K562 (cell line): Measurements from ENCODE around the gene PPTC7. TPM values are rescaled to one million over a fixed set of nuclear protein-coding genes. Genes with fewer than 3 reads are reported as not detected.
A peak's percentile ranks its signal among the peaks of the same experiment; 100 is the strongest.

Experiments
- ATF3 ChIP-seq, 2 experiments: fragments of 450-650 bp in 1 of 2; sonication (generic) in 1 of 2; formaldehyde crosslinking in 1 of 2; IDR thresholded peaks in 1 of 2; conservative IDR thresholded peaks in 1 of 2; 2 replicates each; pipeline versions ENCODE4 v1.6.1 to v1.8.1; 2016 to 2023; ENCODE audit warnings: mild to moderate bottlenecking in 2 of 2, moderate library complexity in 2 of 2, inconsistent platforms in 1 of 2, missing genetic modification reagents in 1 of 2
- CHD2 ChIP-seq: IDR thresholded peaks from 2 replicates; pipeline ENCODE4 v1.6.1; 2011; ENCODE audit warnings: low read depth, low read length
- CSDE1 ChIP-seq, 2 experiments: fragments of 450-650 bp; IDR thresholded peaks; 2 replicates each; pipeline ENCODE4 v1.6.1; 2016; ENCODE audit warnings: mild to moderate bottlenecking in 1 of 2
- ID3 ChIP-seq, 2 experiments: fragments of 250-450 bp in 1 of 2; fragments of 450-650 bp in 1 of 2; sonication (Bioruptor Pico) in 1 of 2; IDR thresholded peaks; 2 replicates each; pipeline versions ENCODE4 v1.6.1 to v1.8.0; 2016 to 2021; ENCODE audit warnings: mild to moderate bottlenecking in 2 of 2, moderate library complexity in 2 of 2, missing compliant biosample characterization in 1 of 2, missing genetic modification characterization in 1 of 2
- IRF1 ChIP-seq: sonication (generic); formaldehyde crosslinking; IDR thresholded peaks from 2 replicates; pipeline ENCODE4 v1.8.0; 2022; ENCODE audit warnings: missing genetic modification reagents, mild to moderate bottlenecking, borderline replicate concordance
- NCOR1 ChIP-seq: fragments of 450-650 bp; IDR thresholded peaks from 2 replicates; pipeline ENCODE4 v1.6.1; 2016; ENCODE audit warnings: mild to moderate bottlenecking, moderate library complexity
- NFE2L1 ChIP-seq: fragments of 450-650 bp; IDR thresholded peaks from 2 replicates; pipeline ENCODE4 v1.6.1; 2016; ENCODE audit warnings: missing genetic modification characterization, low read depth, mild to moderate bottlenecking, missing compliant biosample characterization, moderate library complexity, borderline replicate concordance
- PTTG1 ChIP-seq: fragments of 450-650 bp; IDR thresholded peaks from 2 replicates; pipeline ENCODE4 v1.6.1; 2016; ENCODE audit warnings: low read depth, mild to moderate bottlenecking, missing genetic modification characterization, missing compliant biosample characterization
- SIRT6 ChIP-seq: IDR thresholded peaks from one replicate; pipeline ENCODE4 v1.6.1; 2012; ENCODE audit warnings: low read depth, mild to moderate bottlenecking, control low read depth, inconsistent platforms, low read length, moderate library complexity
- ZBTB17 ChIP-seq: fragments of 450-650 bp; formaldehyde crosslinking; IDR thresholded peaks from 2 replicates; pipeline ENCODE4 v1.4.0; 2020; ENCODE audit warnings: mild to moderate bottlenecking
- ZFP1 ChIP-seq: fragments of 450-650 bp; formaldehyde crosslinking; IDR thresholded peaks from 2 replicates; pipeline ENCODE4 v1.4.0; 2020; ENCODE audit warnings: mild to moderate bottlenecking, mixed read lengths
- ZKSCAN3 ChIP-seq: fragments of 250-450 bp; sonication (Bioruptor Pico); IDR thresholded peaks from 2 replicates; pipeline ENCODE4 v1.4.0; 2020
- ZNF217 ChIP-seq: sonication (generic); formaldehyde crosslinking; IDR thresholded peaks from 2 replicates; pipeline ENCODE4 v1.8.0; 2022; ENCODE audit warnings: mild to moderate bottlenecking, missing genetic modification reagents
- ZNF830 ChIP-seq: fragments of 250-450 bp; sonication (Bioruptor Pico); IDR thresholded peaks from 2 replicates; pipeline ENCODE4 v1.5.0; 2021; ENCODE audit warnings: mild to moderate bottlenecking
- polyA plus RNA-seq, 8 experiments: library from polyadenylated mRNA; depleted of rRNA in 4 of 8; stranded (reverse) in 5 of 8; unstranded in 3 of 8; fragments of >200 nt; fragmentation: Nextera tagmentation in 2 of 8; fragmentation: Illumina TruSeq in 1 of 8; extraction: Ambion mirVana in 2 of 8; extraction: Trizol in 1 of 8; gene quantifications; 2 replicates each; pipeline versions ENCODE4 v1.2.1 to v1.2.3, GENCODE V29; 2011 to 2014; ENCODE audit warnings: inconsistent platforms in 1 of 8, missing spikeins in 1 of 8
- total RNA-seq, 7 experiments: library from RNA; depleted of rRNA in 6 of 7; stranded (reverse); fragments of >200 nt in 6 of 7; fragmentation: Illumina TruSeq in 2 of 7; extraction: Trizol in 2 of 7; gene quantifications; 2 replicates each; pipeline versions ENCODE4 v1.2.1 to v1.2.3, GENCODE V29; 2011 to 2021; ENCODE audit warnings: low replicate concordance in 1 of 7
- TF ChIP-seq, protein P1 (sequence below): fragments of 250-450 bp; sonication (Bioruptor Pico); IDR thresholded peaks from 2 replicates; pipeline ENCODE4 v1.5.0; 2022; ENCODE audit warnings: mild to moderate bottlenecking
- TF ChIP-seq, protein P2 (sequence below): fragments of 250-450 bp; sonication (Bioruptor Pico); IDR thresholded peaks from 2 replicates; pipeline ENCODE4 v1.8.0; 2022; ENCODE audit warnings: moderate library complexity, mild to moderate bottlenecking, inconsistent platforms
- TF ChIP-seq, protein P3 (sequence below): fragments of 450-650 bp; IDR thresholded peaks from 2 replicates; pipeline ENCODE4 v1.6.1; 2017; ENCODE audit warnings: mild to moderate bottlenecking, moderate library complexity

PPTC7 gene
- total and polyA plus RNA-seq, 9 of the 15 experiments (the other 6 are each of a cell fraction or from before 2014, with no cell fraction given), result 2.6 to 23.1 (median 11.9) TPM

GRCh38 chr12:110501752-110502738 lies 81.1 kb downstream of the PPTC7 start, which contains the start of the genes RAD9B and VPS29 (continued):
- no peak for TF ChIP-seq ATF3 (IDR thresholded peaks at IDR 0.05)
- peak; percentile 91; the same call in 1 of the 2 replicates for TF ChIP-seq ATF3 (CRISPR knock-in tag; conservative IDR thresholded peaks at IDR 0.05)
- TF ChIP-seq SIRT6, result no peak
- TF ChIP-seq, protein P1, sequence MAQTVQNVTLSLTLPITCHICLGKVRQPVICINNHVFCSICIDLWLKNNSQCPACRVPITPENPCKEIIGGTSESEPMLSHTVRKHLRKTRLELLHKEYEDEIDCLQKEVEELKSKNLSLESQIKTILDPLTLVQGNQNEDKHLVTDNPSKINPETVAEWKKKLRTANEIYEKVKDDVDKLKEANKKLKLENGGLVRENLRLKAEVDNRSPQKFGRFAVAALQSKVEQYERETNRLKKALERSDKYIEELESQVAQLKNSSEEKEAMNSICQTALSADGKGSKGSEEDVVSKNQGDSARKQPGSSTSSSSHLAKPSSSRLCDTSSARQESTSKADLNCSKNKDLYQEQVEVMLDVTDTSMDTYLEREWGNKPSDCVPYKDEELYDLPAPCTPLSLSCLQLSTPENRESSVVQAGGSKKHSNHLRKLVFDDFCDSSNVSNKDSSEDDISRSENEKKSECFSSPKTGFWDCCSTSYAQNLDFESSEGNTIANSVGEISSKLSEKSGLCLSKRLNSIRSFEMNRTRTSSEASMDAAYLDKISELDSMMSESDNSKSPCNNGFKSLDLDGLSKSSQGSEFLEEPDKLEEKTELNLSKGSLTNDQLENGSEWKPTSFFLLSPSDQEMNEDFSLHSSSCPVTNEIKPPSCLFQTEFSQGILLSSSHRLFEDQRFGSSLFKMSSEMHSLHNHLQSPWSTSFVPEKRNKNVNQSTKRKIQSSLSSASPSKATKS (CRISPR knock-in tag), result no peak
- 0 out of 2 replicates have a peak, but pooled peaks have one; percentile 32 for TF ChIP-seq ZNF830
- peak; percentile 41; the same call in 1 of the 2 replicates for TF ChIP-seq ID3 (CRISPR knock-in tag; IDR thresholded peaks at IDR 0.05)
- peak; percentile 98 for TF ChIP-seq ID3 (tag; IDR thresholded peaks at IDR 0.05)
- no peak for TF ChIP-seq ZFP1 (CRISPR knock-in tag)
- TF ChIP-seq, protein P2, sequence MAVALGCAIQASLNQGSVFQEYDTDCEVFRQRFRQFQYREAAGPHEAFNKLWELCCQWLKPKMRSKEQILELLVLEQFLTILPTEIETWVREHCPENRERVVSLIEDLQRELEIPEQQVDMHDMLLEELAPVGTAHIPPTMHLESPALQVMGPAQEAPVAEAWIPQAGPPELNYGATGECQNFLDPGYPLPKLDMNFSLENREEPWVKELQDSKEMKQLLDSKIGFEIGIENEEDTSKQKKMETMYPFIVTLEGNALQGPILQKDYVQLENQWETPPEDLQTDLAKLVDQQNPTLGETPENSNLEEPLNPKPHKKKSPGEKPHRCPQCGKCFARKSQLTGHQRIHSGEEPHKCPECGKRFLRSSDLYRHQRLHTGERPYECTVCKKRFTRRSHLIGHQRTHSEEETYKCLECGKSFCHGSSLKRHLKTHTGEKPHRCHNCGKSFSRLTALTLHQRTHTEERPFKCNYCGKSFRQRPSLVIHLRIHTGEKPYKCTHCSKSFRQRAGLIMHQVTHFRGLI (CRISPR knock-in tag), result peak; percentile 78
- TF ChIP-seq ZNF217 (CRISPR knock-in tag), result no peak
- TF ChIP-seq, protein P3, sequence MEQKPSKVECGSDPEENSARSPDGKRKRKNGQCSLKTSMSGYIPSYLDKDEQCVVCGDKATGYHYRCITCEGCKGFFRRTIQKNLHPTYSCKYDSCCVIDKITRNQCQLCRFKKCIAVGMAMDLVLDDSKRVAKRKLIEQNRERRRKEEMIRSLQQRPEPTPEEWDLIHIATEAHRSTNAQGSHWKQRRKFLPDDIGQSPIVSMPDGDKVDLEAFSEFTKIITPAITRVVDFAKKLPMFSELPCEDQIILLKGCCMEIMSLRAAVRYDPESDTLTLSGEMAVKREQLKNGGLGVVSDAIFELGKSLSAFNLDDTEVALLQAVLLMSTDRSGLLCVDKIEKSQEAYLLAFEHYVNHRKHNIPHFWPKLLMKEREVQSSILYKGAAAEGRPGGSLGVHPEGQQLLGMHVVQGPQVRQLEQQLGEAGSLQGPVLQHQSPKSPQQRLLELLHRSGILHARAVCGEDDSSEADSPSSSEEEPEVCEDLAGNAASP, result no peak
- TF ChIP-seq ZBTB17 (CRISPR knock-in tag), result peak; percentile 93
- no peak for TF ChIP-seq CSDE1 (IDR thresholded peaks at IDR 0.05)
- peak; percentile 89 for TF ChIP-seq CHD2
- peak; percentile 95; the same call in 1 of the 2 replicates for TF ChIP-seq IRF1
- peak; percentile 77 for TF ChIP-seq PTTG1 (tag)
- no peak for TF ChIP-seq ZKSCAN3
- no peak for TF ChIP-seq NCOR1
- TF ChIP-seq NFE2L1 (tag), result no peak
